H9 (cell line): ENCODE results near the gene HHLA2. TPM values are rescaled to one million over a fixed set of nuclear protein-coding genes. Genes with fewer than 3 reads are reported as not detected.

ENCODE experiments used
- DNase-seq: peaks from one replicate; pipeline ENCODE4 v3.0.0-alpha.2; 2017
- H2AFZ ChIP-seq: one replicate; pipeline ENCODE4 v1.6.1; 2013; ENCODE audit warnings: mild to moderate bottlenecking, low read length, control low read depth, moderate library complexity
- H2AK5ac ChIP-seq: 2 replicates; pipeline ENCODE4 v1.6.1; 2013; ENCODE audit warnings: low read length, control low read depth, mixed read lengths; ENCODE audit not compliant: insufficient read length
- H2BK120ac ChIP-seq: one replicate; pipeline ENCODE4 v1.6.1; 2013; ENCODE audit warnings: low read depth, mild to moderate bottlenecking, low read length, control low read depth, inconsistent platforms; ENCODE audit not compliant: poor library complexity, severe bottlenecking
- H2BK12ac ChIP-seq: 2 replicates; pipeline ENCODE4 v1.6.1; 2013; ENCODE audit warnings: low read length, control low read depth, mixed read lengths, low read depth; ENCODE audit not compliant: insufficient read length
- H2BK15ac ChIP-seq: 2 replicates; pipeline ENCODE4 v1.6.1; 2013; ENCODE audit warnings: low read depth, low read length, control low read depth
- H2BK20ac ChIP-seq: one replicate; pipeline ENCODE4 v1.6.1; 2013; ENCODE audit warnings: low read depth, mild to moderate bottlenecking, low read length, control low read depth, inconsistent platforms; ENCODE audit not compliant: poor library complexity, severe bottlenecking
- H2BK5ac ChIP-seq: 2 replicates; pipeline ENCODE4 v1.6.1; 2013; ENCODE audit warnings: low read length, control low read depth, mixed read lengths; ENCODE audit not compliant: insufficient read length
- H3K14ac ChIP-seq: 2 replicates; pipeline ENCODE4 v1.6.1; 2013; ENCODE audit warnings: low read length, control low read depth; ENCODE audit not compliant: insufficient read depth
- H3K18ac ChIP-seq: 2 replicates; pipeline ENCODE4 v1.6.1; 2013; ENCODE audit warnings: low read depth, mild to moderate bottlenecking, mixed read lengths, low read length, control low read depth; ENCODE audit not compliant: insufficient read length
- H3K23ac ChIP-seq: 2 replicates; pipeline ENCODE4 v1.6.1; 2013; ENCODE audit warnings: low read length, control low read depth, mixed read lengths, low read depth; ENCODE audit not compliant: insufficient read length
- H3K23me2 ChIP-seq: 2 replicates; pipeline ENCODE4 v1.6.1; 2013; ENCODE audit warnings: low read depth, mild to moderate bottlenecking, mixed read lengths, low read length, control low read depth; ENCODE audit not compliant: insufficient read length, poor library complexity, severe bottlenecking
- H3K27ac ChIP-seq: 2 replicates; pipeline ENCODE4 v1.5.1; 2013; ENCODE audit warnings: low read length, control low read depth, mixed read lengths, low read depth; ENCODE audit not compliant: insufficient read length
- H3K27me3 ChIP-seq: 2 replicates; pipeline ENCODE4 v1.6.1; 2013; ENCODE audit warnings: low read length, control low read depth, inconsistent platforms; ENCODE audit not compliant: insufficient read depth
- H3K4ac ChIP-seq: 2 replicates; pipeline ENCODE4 v1.6.1; 2013; ENCODE audit warnings: low read depth, mild to moderate bottlenecking, control low read depth, inconsistent platforms, low read length, moderate library complexity
- H3K4me1 ChIP-seq: 2 replicates; pipeline ENCODE4 v1.6.1; 2013; ENCODE audit warnings: low read length, control low read depth, inconsistent platforms; ENCODE audit not compliant: insufficient read depth
- H3K4me2 ChIP-seq: 2 replicates; pipeline ENCODE4 v1.6.1; 2013; ENCODE audit warnings: low read length, control low read depth, mixed read lengths; ENCODE audit not compliant: insufficient read length, insufficient read depth
- H3K56ac ChIP-seq: 2 replicates; pipeline ENCODE4 v1.6.1; 2013; ENCODE audit warnings: low read depth, mild to moderate bottlenecking, mixed read lengths, low read length, control low read depth; ENCODE audit not compliant: insufficient read length
- H3K79me1 ChIP-seq: 2 replicates; pipeline ENCODE4 v1.6.1; 2013; ENCODE audit warnings: low read depth, mild to moderate bottlenecking, moderate library complexity, low read length, control low read depth, inconsistent platforms; ENCODE audit not compliant: insufficient read depth, poor library complexity, severe bottlenecking
- H3K79me2 ChIP-seq: 2 replicates; pipeline ENCODE4 v1.6.1; 2013; ENCODE audit warnings: low read length, control low read depth, inconsistent platforms; ENCODE audit not compliant: insufficient read depth
- H3K9ac ChIP-seq: 2 replicates; pipeline ENCODE4 v1.6.1; 2013; ENCODE audit warnings: low read length, control low read depth, mixed read lengths; ENCODE audit not compliant: insufficient read length; ENCODE audit errors: extremely low read depth
- H3K9me3 ChIP-seq: one replicate; pipeline ENCODE4 v1.6.1; 2013; ENCODE audit warnings: low read depth, low read length, inconsistent platforms; ENCODE audit not compliant: control insufficient read depth
- H3T11ph ChIP-seq: one replicate; pipeline ENCODE4 v1.6.1; 2013; ENCODE audit warnings: mild to moderate bottlenecking, low read length, control low read depth, inconsistent platforms
- H4K20me1 ChIP-seq: one replicate; pipeline ENCODE4 v1.6.1; 2013; ENCODE audit not compliant: control insufficient read depth, insufficient read length, insufficient read depth
- H4K5ac ChIP-seq: 2 replicates; pipeline ENCODE4 v1.6.1; 2013; ENCODE audit warnings: low read depth, mild to moderate bottlenecking, mixed read lengths, low read length, control low read depth; ENCODE audit not compliant: insufficient read length
- H4K8ac ChIP-seq: replicated peaks from 2 replicates; pipeline ENCODE4 v1.6.1; 2013; ENCODE audit warnings: low read length, control low read depth, mixed read lengths, low read depth; ENCODE audit not compliant: insufficient read length
- H4K91ac ChIP-seq: 2 replicates; pipeline ENCODE4 v1.6.1; 2013; ENCODE audit warnings: low read depth, mild to moderate bottlenecking, moderate library complexity, mixed read lengths, low read length, control low read depth; ENCODE audit not compliant: insufficient read length
- H3K27ac Mint-ChIP-seq, 3 experiments: 2 replicates in 2 of 3; 3 replicates in 1 of 3; pipeline ENCODE4 v1.8.0; 2020 to 2021; ENCODE audit warnings: mixed read lengths in 3 of 3, mild to moderate bottlenecking in 1 of 3, moderate library complexity in 1 of 3
- H3K27me3 Mint-ChIP-seq: 2 replicates; pipeline ENCODE4 v1.8.0; 2021; ENCODE audit warnings: low read depth, mild to moderate bottlenecking, moderate library complexity, mixed read lengths
- H3K36me3 Mint-ChIP-seq, 3 experiments: 2 replicates in 2 of 3; 3 replicates in 1 of 3; pipeline ENCODE4 v1.8.0; 2020 to 2021; ENCODE audit warnings: low read depth in 3 of 3, mixed read lengths in 3 of 3; ENCODE audit not compliant: insufficient read depth in 1 of 3
- H3K4me1 Mint-ChIP-seq, 2 experiments: 2 replicates each; pipeline ENCODE4 v1.8.0; 2020; ENCODE audit warnings: mixed read lengths in 2 of 2
- H3K4me3 Mint-ChIP-seq, 2 experiments: 2 replicates in 1 of 2; 3 replicates in 1 of 2; pipeline ENCODE4 v1.8.0; 2020 to 2021; ENCODE audit warnings: mild to moderate bottlenecking in 2 of 2, mixed read lengths in 2 of 2, moderate library complexity in 1 of 2
- H3K9me3 Mint-ChIP-seq, 2 experiments: 2 replicates in 1 of 2; 3 replicates in 1 of 2; pipeline ENCODE4 v1.8.0; 2020; ENCODE audit warnings: mild to moderate bottlenecking in 2 of 2, mixed read lengths in 2 of 2, moderate library complexity in 1 of 2
- CTCF ChIP-seq: fragments of 200-600 bp; sonication (generic); conservative IDR thresholded peaks from 3 replicates; pipeline ENCODE4 v1.8.0; 2021; ENCODE audit warnings: antibody characterized with exemption, mild to moderate bottlenecking
- WGBS: extraction: QIAGEN DNeasy Blood & Tissue Kit; methylation state at CpG from one replicate; pipeline ENCODE4 v1.1.7; 2013; ENCODE audit warnings: missing lambda C conversion rate, low lambda C conversion rate, mixed read lengths; ENCODE audit not compliant: insufficient read length; ENCODE audit errors: extremely low coverage; 5-methylcytosine and 5-hydroxymethylcytosine counted together
- total RNA-seq: library from RNA; stranded (reverse); gene quantifications from 2 replicates; pipeline ENCODE4 v1.2.1, GENCODE V29; 2021

Gene HHLA2
- total RNA-seq, 1 experiment from 2014 or later: not detected

- Histone ChIP-seq H3T11ph (no peak overlapping the region), H3K4ac (no peak overlapping the region), H2BK20ac (no peak overlapping the region), H4K5ac (no peak overlapping the region), H4K91ac (no peak overlapping the region), H3K79me2 (no peaks in the 10 kb centered on the region), H4K20me1 (no peaks in the 10 kb centered on the region), H4K8ac (no peak overlapping the region), H2BK12ac (no peak overlapping the region), H3K79me1 (no peaks in the 10 kb centered on the region), H3K27ac (no peak overlapping the region), H3K27me3 (no peaks in the 10 kb centered on the region), H3K56ac (no peak overlapping the region), H3K9me3 (no peaks in the 10 kb centered on the region), H3K23me2 (no peaks in the 10 kb centered on the region), H2BK5ac (no peak overlapping the region), H3K4me1 (no peaks in the 10 kb centered on the region), H3K18ac (no peak overlapping the region), H3K23ac (no peak overlapping the region), H2BK15ac (no peak overlapping the region), H3K9ac (no peak overlapping the region), H3K4me2 (no peak overlapping the region), H2BK120ac (no peak overlapping the region), H2AK5ac (no peak overlapping the region), H2AFZ (no peak overlapping the region), H3K14ac (no peak overlapping the region)
- H3K27ac Mint-ChIP-seq: no peak overlapping the region
- peaks cover 3 to 5% of the 10 kb centered on the region in 2 experiments for H3K4me1 Mint-ChIP-seq
- H3K4me3 Mint-ChIP-seq: no peak overlapping the region
- H3K36me3 Mint-ChIP-seq: no peaks in the 10 kb centered on the region; a peak in 1 of 7 replicates
- no peak for TF ChIP-seq CTCF
- DNase-seq: no peak
- H3K27me3 Mint-ChIP-seq: no peaks in the 10 kb centered on the region
- no CpG with 5 or more reads among the region's 6 CpGs for WGBS
- H3K9me3 Mint-ChIP-seq: no peaks in the 10 kb centered on the region
These were observed 45.6 kb downstream of the HHLA2 start for GRCh38 chr3:108341911-108342310.
